GM18519 (cell line): Measurements from ENCODE around the gene LACC1.
A peak's percentile ranks its signal among the peaks of the same experiment; 100 is the strongest.

ENCODE experiments used
- ATAC-seq: cut with Tn5 transposase; IDR thresholded peaks from one replicate; pipeline ENCODE4 v1.9.1; 2021; ENCODE audit warnings: mild to moderate bottlenecking, moderate library complexity; ENCODE audit not compliant: unreplicated experiment, low FRiP score

Gene LACC1

GRCh38 chr13:43879755-43880181 lies at the start of gene LACC1:
Gene LACC1, plus strand, starts transcription at chr13:43879904. Its CDS starts 1,082 bp downstream, at chr13:43880986.
- ATAC-seq: peak; percentile 21

DNA sequence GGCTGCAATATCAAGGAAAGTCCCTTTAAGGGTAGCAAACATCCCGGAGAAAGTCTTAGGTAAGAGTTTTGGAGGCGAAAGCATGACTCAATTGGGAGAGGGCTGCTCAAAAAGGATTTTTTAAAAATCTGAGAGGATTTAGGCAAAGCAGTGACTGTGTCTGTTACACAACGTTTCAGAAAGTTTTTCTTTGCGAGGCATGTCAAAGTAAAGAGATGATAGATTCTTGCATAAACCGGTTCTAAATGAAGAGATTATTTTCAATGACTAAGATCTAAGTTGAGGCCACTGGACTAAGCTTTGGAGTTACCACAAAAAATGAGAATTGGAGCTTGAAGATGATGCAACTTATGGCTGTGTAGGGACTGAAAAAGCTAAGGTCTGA lies 49.2 kb upstream of the LACC1 start:
- ATAC-seq: no peak

- ATAC-seq: no peak
These were observed 48.6 kb upstream of the LACC1 start for GRCh38 chr13:43831088-43831487.

DNA sequence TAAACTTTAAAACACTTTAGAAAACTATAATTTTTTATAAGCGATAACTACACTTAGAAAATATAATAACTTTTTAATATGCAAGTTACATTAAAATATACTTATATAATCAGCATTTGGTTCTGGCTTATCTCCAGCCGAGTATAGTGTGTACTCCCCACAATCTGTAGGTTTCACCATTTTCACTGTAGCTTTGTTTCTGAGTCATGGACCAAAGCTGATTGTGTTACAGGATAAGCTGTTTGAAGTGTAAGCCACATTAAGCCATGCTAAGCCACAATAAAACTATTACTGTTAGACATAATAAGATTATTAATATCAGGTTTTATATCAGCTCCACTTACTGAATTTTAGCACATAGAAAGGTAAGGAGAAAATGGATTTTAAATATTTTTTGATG lies 44.0 kb upstream of the LACC1 start:
- ATAC-seq: no peak

GRCh38 chr13:43838909-43839308 lies 40.8 kb upstream of the LACC1 start:
- no peak for ATAC-seq

DNA sequence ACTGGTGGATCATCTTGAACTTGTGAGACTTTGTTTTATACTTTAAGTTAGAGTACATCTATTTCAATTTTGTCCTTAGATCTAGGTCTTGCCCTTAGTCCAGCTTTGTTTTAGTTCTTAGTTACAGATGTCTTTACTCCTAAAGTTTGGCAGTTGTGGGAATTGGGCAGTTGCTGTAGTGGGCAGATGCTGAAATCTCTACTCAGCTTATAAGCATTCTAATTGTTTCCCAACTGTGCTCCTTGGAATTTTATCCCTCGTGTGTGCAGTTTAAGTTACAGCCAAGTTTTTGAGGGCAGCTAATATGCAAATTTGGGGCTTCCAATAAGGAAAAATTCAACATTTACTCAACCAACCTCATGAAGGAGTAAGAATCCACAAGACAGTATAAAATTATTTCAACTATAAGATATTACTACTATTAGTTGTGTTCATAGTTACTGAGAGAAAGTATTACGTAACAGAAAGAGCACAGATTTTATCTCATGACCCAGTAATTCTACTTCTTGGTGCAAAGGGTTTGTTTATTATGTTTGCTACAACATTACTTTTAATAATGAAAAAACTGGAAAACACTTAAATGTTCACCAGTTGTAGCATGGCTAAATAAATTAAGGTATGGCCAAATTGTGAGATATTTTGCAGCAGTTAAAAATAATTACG lies 33.1 kb upstream of the LACC1 start:
- no peak for ATAC-seq

GRCh38 chr13:43848001-43848649 lies 31.6 kb upstream of the LACC1 start:
- no peak for ATAC-seq

DNA sequence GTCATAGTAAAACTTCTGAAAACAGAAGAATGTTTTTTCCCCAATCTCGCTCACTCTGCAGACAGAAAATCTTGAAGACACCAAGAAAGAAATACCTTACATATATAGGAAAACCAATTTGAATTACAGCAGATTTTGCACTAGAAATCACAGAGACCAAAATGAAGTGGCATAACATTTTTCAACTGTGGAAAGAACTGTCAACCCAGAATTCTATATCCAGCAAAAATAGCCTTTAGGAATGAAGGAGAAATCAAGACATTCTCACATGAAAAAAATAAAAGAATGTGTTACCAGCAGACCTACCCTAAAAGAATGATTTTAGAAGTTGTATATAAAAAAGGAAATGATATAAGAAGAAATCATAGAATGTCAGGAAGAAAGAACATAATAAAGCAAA lies 28.8 kb upstream of the LACC1 start:
- ATAC-seq: no peak

- no peak for ATAC-seq
These were observed 26.7 kb upstream of the LACC1 start for GRCh38 chr13:43852923-43853404.

DNA sequence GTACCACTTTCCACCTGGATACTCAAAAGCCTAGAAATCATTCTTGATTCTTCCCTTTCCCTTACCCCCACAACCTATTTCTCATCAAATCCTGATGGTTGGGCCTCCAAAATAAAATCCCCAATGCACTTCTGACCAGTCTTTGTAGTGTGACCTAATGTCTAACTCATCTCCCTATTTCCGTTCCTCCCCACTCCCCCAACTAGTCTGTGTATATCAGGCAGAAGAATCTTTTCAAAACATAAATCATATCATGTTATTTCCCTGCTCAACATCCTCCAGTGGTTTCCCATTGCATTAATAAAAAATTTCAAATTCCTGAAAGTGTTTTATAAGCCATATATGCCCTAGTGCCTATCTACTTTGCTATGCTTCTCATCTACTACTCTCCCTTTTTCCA lies 17.8 kb upstream of the LACC1 start:
- ATAC-seq: no peak

GRCh38 chr13:43864921-43865320 lies 14.8 kb upstream of the LACC1 start:
- no peak for ATAC-seq

DNA sequence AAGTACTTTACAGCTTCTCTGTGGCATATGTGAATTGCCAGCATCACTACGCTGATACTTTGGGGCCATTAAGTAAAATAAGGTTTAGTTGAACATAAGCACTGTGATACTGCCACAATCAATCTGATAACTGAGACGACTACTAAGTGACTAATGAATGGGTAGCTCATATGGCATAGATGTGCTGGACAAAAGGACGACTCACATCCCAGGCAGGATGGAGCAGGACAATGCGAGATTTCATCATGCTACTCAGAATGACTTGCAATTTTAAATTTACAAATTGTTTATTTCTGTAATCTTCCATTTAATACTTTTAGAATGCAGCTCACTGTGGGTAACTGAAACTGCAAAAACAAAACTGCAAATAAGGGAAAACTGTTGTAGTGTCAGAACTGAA lies 13.8 kb upstream of the LACC1 start:
- ATAC-seq: no peak

GRCh38 chr13:43872181-43872580 lies 7.5 kb upstream of the LACC1 start:
- ATAC-seq: no peak

- ATAC-seq: no peak
These were observed 5.1 kb upstream of the LACC1 start for GRCh38 chr13:43874504-43875092.

- no peak for ATAC-seq
These were observed 3.3 kb upstream of the LACC1 start for GRCh38 chr13:43876366-43876765.

DNA sequence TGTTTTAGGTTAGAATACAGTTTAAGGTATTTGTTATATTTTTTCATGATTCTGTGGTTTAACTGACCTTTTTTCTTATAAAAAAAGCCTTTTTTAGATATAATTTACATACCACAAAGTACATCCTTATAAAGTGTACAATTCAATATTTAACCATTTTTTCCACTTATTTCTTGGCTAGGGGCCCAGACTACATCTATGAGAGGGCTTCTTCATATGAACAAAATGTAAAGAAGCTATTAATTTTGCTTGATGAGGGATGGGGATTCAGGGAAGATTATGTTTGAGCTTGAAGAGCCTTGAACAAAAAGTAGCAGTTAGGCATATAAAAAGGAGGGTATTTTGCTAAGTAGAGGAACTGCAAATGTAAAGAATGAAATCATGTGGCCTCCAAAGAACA lies 2.4 kb upstream of the LACC1 start:
- no peak for ATAC-seq

- ATAC-seq: no peak
These were observed 1.9 kb upstream of the LACC1 start for GRCh38 chr13:43877766-43878165.

DNA sequence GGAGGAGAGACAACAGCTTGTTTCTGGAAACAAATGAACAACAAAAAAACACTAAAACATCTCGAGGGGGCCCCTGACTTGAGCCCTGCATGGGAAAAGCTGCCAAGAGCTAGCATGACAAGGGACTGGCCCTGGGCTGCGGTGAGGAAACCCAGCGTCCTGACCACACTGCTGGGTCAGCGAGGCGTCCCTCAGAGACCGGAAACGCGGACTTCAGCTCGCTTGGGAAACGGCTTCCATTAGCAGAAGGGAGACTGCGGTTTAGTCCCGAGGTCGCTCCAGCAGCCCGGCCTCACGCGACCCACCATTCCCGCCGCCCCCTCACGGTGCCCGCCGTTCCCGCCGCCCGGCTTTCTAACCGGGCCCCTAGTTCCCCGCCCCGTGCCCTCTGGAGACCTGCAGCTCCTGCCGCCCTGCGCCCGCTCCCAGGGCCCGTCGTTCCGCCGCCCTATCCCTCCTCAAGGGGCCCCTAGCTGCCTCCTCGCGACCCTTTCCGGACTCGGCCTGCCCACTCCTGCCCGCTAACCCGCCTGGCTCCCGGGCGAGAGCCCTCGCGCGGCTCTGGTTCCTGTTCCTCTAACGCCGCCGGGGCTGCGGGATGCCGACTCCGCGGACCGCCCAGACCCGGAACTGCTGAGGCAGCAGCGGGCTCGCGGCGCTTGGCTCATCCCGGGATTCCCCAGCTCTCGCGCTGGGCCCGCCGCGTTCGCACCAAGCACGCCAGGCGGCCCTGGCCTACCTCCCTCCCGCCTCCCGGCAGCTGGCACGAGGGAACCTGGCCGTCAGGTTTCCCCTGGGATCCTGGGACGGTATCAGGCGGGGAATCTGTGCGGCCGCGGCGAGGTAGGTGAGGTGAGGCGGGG lies 581 bp upstream of the LACC1 start, which contains the start of gene CCDC122:
TSS of gene CCDC122 (minus strand) at position 849 of the 863 bp plus-strand sequence. CDS start 10,364 bp downstream, outside the sequence.
- ATAC-seq: peak; percentile 45

DNA sequence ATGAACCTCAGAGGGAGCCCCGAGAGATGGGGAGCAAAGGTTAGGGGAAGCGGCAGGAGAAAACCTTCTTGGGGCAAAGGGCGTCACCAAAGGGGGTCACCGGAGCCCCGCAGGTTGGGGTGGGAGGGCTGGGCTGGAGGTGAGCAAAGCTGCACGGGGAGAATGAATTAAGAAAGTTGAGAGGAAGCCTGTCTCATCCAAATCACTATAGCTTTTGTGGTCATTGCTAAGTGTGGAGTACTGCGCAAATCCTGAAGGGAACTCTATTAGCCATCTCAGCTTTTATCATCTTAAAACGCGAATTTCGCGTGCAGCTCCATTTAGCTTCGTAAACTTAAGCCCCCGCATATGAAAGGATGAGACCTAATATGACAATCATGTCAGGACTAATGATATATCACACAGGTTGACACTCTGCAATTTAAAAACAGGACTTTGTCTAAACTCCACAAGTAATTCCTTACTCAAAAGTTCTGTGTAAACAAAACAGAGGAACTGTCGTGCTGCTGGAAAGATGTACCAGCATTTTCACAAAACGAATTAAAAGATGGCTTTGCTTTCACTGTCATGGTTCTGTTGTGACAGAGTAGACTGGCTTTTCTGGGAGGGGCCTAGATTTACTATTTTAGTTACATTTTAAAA lies 631 bp downstream of the LACC1 start:
- no peak for ATAC-seq

- no peak for ATAC-seq
These were observed 1.2 kb downstream of the LACC1 start for GRCh38 chr13:43880926-43881325.
